ENCODE measurements around the gene NOL12.

NOL12 gene

DNA sequence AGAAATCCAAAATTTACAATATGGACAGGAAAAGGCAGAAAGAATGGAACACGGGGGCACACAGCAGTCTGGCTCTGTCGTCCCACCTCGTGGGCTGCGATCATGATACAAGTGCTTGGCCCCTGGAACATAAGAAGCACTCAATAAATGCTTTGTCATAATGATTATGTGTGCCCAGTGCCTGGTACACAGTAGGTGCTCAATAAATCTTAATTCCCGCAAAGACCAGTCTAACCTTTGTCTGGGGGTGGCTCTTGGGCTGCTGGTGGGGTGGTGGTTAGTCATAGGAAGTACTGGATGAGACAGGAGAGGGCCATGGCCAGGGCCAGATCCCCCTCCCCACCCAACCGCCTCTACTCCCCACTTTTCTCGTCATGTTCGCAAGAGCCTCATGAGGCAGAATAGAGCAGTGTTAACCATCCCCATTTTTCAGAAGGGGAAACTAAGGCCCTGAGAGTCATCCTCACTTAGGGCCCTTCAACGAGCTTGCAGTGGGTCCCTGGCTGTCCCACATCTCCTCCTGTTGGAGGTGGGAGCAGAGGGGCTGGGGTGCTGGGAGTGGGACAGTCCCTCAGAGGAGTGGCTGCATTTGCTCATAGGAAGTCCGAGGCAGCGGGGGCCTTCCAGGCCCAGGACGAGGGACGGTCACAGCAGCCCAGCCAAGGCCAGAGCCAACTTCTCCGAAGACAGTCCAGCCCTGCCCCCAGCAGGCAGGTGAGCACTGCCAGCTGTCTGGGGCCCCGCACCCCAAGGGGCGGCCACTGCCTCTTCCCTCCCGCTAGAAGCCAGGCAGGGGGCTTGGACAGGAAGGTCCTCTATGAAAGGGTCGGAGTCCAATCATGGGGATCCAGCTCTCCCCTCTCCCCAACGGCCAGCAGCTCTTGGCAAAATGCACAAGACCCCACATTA lies 46.8 kb downstream of the NOL12 start:
- no peak for DNase-seq (ENCODE audit: low spot score)
- Histone ChIP-seq H3K27ac (no peak overlapping the region), H3K4me3 (no peak overlapping the region)
- TF ChIP-seq, protein P1, sequence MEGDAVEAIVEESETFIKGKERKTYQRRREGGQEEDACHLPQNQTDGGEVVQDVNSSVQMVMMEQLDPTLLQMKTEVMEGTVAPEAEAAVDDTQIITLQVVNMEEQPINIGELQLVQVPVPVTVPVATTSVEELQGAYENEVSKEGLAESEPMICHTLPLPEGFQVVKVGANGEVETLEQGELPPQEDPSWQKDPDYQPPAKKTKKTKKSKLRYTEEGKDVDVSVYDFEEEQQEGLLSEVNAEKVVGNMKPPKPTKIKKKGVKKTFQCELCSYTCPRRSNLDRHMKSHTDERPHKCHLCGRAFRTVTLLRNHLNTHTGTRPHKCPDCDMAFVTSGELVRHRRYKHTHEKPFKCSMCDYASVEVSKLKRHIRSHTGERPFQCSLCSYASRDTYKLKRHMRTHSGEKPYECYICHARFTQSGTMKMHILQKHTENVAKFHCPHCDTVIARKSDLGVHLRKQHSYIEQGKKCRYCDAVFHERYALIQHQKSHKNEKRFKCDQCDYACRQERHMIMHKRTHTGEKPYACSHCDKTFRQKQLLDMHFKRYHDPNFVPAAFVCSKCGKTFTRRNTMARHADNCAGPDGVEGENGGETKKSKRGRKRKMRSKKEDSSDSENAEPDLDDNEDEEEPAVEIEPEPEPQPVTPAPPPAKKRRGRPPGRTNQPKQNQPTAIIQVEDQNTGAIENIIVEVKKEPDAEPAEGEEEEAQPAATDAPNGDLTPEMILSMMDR (IDR thresholded peaks at IDR 0.05), result no peak

DNA sequence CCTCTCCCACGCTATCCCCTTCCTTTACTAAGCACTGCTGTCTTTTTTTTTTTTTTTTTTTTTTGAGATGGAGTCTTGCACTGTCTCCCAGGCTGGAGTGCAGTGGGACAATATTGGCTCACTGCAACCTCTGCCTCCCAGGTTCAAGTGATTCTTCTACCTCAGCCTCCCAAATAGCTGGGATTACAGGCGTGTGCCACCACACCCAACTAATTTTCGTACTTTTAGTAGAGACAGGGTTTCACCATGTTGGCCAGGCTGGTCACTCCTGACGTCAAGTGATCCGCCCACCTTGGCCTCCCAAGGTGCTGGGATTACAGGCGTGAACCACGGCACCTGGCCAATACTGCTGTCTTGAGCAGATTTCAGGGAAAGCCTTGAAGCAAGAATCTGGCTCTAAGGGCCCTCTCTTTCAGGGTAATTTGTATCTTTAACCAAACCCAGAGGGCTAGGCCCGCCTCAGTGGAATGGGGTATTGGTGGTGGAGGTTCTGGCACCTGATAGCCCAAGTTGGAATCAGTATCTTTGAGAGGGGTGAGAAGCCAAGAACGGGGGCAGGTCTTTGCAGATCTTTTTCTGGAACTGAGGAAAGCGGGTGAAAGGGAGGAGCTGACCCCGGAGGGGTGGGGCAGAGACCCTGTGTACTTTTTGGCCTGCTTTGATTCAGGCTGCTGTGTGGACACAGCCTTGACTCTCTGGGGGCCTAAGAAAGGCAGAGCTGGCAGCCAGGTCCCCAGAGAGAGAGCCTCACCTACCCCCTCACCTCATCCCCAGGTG lies 47.7 kb downstream of the NOL12 start:
- Histone ChIP-seq H3K4me3 (no peak overlapping the region), H3K27ac (no peak overlapping the region)
- TF ChIP-seq, protein P1 (IDR thresholded peaks at IDR 0.05), result no peak
- no peak for DNase-seq (ENCODE audit: low spot score)

DNA sequence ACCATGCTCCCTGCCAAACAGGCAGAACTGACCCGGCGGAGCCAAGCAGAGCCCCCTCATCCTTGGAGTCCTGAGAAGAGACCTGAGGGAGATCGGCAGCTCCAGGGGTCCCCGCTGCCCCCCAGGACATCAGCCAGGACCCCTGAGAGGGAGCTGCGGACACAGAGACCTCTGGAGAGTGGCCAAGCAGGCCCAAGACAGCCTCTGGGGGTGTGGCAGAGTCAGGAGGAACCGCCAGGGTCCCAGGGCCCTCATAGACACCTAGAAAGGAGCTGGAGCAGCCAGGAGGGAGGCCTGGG lies 48.2 kb downstream of the NOL12 start:
- DNase-seq (ENCODE audit: low spot score), result no peak
- TF ChIP-seq, protein P1 (IDR thresholded peaks at IDR 0.05), result no peak
- Histone ChIP-seq H3K4me3 (no peak overlapping the region), H3K27ac (no peak overlapping the region)

DNA sequence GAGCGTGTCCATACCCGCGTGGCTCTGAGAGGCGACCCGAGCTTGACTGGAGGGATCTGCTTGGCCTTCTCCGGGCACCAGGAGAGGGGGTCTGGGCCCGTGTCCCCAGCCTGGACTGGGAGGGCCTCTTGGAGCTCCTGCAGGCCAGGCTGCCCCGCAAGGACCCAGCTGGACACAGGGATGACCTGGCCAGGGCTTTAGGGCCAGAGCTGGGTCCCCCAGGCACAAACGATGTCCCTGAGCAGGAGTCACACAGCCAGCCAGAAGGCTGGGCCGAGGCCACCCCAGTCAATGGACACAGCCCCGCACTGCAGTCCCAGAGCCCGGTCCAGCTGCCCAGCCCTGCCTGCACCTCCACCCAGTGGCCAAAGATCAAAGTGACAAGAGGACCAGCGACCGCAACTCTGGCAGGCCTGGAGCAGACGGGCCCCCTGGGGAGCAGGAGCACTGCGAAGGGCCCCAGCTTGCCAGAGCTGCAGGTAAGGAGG lies 48.9 kb downstream of the NOL12 start:
- DNase-seq (ENCODE audit: low spot score), result no peak
- Histone ChIP-seq H3K4me3 (no peak overlapping the region), H3K27ac (no peak overlapping the region)
- TF ChIP-seq, protein P1 (IDR thresholded peaks at IDR 0.05), result no peak

DNA sequence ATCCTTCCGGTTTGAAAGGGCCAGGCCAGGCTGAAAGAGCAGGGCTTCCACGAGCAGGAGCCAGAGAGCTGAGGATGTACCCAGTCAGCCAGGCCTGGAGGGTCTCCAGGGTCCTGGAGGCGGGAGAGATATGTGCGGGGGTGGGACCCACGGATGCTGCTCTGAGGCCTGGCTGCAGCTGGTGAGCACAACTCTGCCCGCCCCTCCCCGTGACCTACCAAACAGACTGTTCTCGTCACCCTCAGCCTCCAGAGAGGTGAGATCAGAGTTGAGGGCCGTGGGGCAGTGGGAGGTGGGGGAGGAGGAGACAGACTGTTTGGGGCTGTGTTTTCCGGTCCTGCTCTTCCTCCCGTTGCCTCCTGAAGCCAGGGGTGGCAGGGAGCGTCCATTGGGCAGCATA lies 52.9 kb downstream of the NOL12 start:
- no peak for DNase-seq (ENCODE audit: low spot score)
- TF ChIP-seq, protein P1 (IDR thresholded peaks at IDR 0.05), result no peak
- H3K4me3 ChIP-seq, result no peak overlapping the region
- peak overlapping the region in 1 of 2 donors; percentile 60 for H3K27ac ChIP-seq

DNA sequence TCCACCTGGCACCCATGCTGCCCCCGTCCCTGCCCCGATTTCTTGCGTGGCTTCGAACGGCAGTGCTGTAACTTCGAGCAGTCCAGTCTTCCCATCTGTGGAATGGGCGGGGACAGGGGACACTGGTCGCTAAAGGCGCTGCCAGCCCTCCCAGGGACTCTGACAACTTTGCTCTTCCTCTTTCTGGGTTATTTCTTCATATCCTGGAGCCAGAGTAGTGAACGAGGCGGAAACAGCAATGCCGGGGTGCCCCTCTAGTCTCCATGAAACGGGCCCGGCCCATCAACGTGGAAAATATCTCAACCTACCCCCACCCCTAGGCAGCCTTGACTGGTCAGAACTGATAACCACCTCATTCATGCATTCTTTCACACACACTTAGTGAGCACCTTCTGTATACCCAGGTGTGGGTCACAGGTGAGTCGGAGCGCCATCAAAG lies 53.5 kb downstream of the NOL12 start:
- TF ChIP-seq, protein P1 (IDR thresholded peaks at IDR 0.05), result no peak
- peak overlapping the region in 1 of 2 donors; percentile 60 for H3K27ac ChIP-seq
- no peak for DNase-seq (ENCODE audit: low spot score)

More for the DNA sequence above, 53.5 kb downstream of the NOL12 start:
- H3K4me3 ChIP-seq, result no peak overlapping the region
